Uterus (tissue), 4 donors: ENCODE measurements around the gene FICD. TPM values are rescaled to one million over a fixed set of nuclear protein-coding genes. Genes with fewer than 3 reads are reported as not detected.

ENCODE experiments used
- DNase-seq, 2 donors: peaks; one replicate each; pipeline ENCODE4 v3.0.0-alpha.2; 2019 to 2020
- H3K27ac ChIP-seq, 2 donors: fragments of 200-600 bp; sonication (generic); 1 replicate in 1 of 2; 2 replicates in 1 of 2; pipeline ENCODE4 v1.5.1; 2016 to 2018
- H3K27me3 ChIP-seq, 2 donors: fragments of 200-600 bp; sonication (generic); one replicate each; pipeline ENCODE4 v1.5.1; 2018 to 2019; ENCODE audit warnings: control low read depth in 1 of 2
- H3K36me3 ChIP-seq, 2 donors: fragments of 200-600 bp; sonication (generic); one replicate each; pipeline ENCODE4 v1.5.1; 2019; ENCODE audit warnings: control low read depth in 1 of 2
- H3K4me1 ChIP-seq, 2 donors: fragments of 200-600 bp; sonication (generic); one replicate each; pipeline ENCODE4 v1.5.1; 2018 to 2019; ENCODE audit warnings: control low read depth in 1 of 2
- H3K4me3 ChIP-seq, 2 donors: fragments of 200-600 bp; sonication (generic); 1 replicate in 1 of 2; 2 replicates in 1 of 2; pipeline ENCODE4 v1.5.1; 2018 to 2019; ENCODE audit warnings: mild to moderate bottlenecking in 1 of 2
- H3K9me3 ChIP-seq, 2 donors: fragments of 200-600 bp; sonication (generic); one replicate each; pipeline ENCODE4 v1.5.1; 2019; ENCODE audit warnings: control low read depth in 1 of 2
- CTCF ChIP-seq, 4 experiments: fragments of 200-600 bp in 2 of 4; fragments of 450-650 bp in 2 of 4; sonication (generic) in 2 of 4; IDR thresholded peaks; one replicate each; pipeline ENCODE4 v1.5.1; 2016 to 2019; ENCODE audit warnings: antibody characterized with exemption in 4 of 4, mild to moderate bottlenecking in 2 of 4, moderate library complexity in 1 of 4
- POLR2A ChIP-seq, 2 donors: fragments of 450-650 bp; IDR thresholded peaks; one replicate each; pipeline ENCODE4 v1.6.1; 2016; ENCODE audit warnings: antibody characterized with exemption in 2 of 2, mild to moderate bottlenecking in 1 of 2, moderate library complexity in 1 of 2
- intact Hi-C: fragments of 100-400 bp; cut with DNase I; formaldehyde crosslinking; loops from one replicate; pipeline ENCODE4 v1.15.1; 2023; ENCODE audit warnings: low total_unique reads
- total RNA-seq, 4 donors: library from RNA; depleted of rRNA in 3 of 4; stranded (reverse); fragments of >200 nt in 3 of 4; gene quantifications; one replicate each; pipeline versions ENCODE4 v1.1.0 to v1.2.4, GENCODE V29; 2014 to 2023
- donor health status: DM: yes; HTN: yes; CAD: no.

FICD gene
- total RNA-seq, 4 donors from 2014 or later, result 3.5 to 11.5 (median 4.3) TPM

- DNase-seq, result no peak
- Histone ChIP-seq H3K27ac (no peak overlapping the region), H3K27me3 (no peaks in the 10 kb centered on the region), H3K4me1 (no peaks in the 10 kb centered on the region), H3K4me3 (no peak overlapping the region), H3K36me3 (no peaks in the 10 kb centered on the region), H3K9me3 (no peaks in the 10 kb centered on the region)
- intact Hi-C loops, result no loop called here
- no peak for TF ChIP-seq POLR2A (IDR thresholded peaks at IDR 0.05)
- TF ChIP-seq CTCF (IDR thresholded peaks at IDR 0.05), result no peak
Measured at GRCh38 chr12:108538616-108539195, 23.6 kb downstream of the FICD start.

GRCh38 chr12:108542320-108542719 is 27.2 kb downstream of the FICD start:
- intact Hi-C loops, result no loop called here
- Histone ChIP-seq H3K36me3 (no peaks in the 10 kb centered on the region), H3K9me3 (no peaks in the 10 kb centered on the region), H3K4me1 (no peaks in the 10 kb centered on the region), H3K4me3 (no peak overlapping the region), H3K27ac (no peak overlapping the region), H3K27me3 (no peaks in the 10 kb centered on the region)
- DNase-seq, result no peak
- TF ChIP-seq CTCF (IDR thresholded peaks at IDR 0.05), result no peak
- no peak for TF ChIP-seq POLR2A (IDR thresholded peaks at IDR 0.05)

GRCh38 chr12:108543652-108544051 is 28.6 kb downstream of the FICD start:
- Histone ChIP-seq H3K36me3 (no peaks in the 10 kb centered on the region), H3K4me3 (no peak overlapping the region), H3K27ac (no peak overlapping the region), H3K27me3 (no peaks in the 10 kb centered on the region), H3K4me1 (no peaks in the 10 kb centered on the region), H3K9me3 (no peaks in the 10 kb centered on the region)
- TF ChIP-seq POLR2A (IDR thresholded peaks at IDR 0.05), result no peak
- no peak for TF ChIP-seq CTCF (IDR thresholded peaks at IDR 0.05)
- intact Hi-C loops, result no loop called here
- DNase-seq, result no peak

GRCh38 chr12:108547686-108548085 is 32.6 kb downstream of the FICD start:
- H3K9me3 ChIP-seq, result no peaks in the 10 kb centered on the region
- H3K4me1 ChIP-seq, result no peaks in the 10 kb centered on the region
- no peaks in the 10 kb centered on the region for H3K36me3 ChIP-seq
- no peak overlapping the region for H3K4me3 ChIP-seq
- no peak for DNase-seq
- H3K27ac ChIP-seq, result no peak overlapping the region
- TF ChIP-seq POLR2A (IDR thresholded peaks at IDR 0.05), result no peak
- TF ChIP-seq CTCF (IDR thresholded peaks at IDR 0.05), result no peak
- H3K27me3 ChIP-seq, result no peaks in the 10 kb centered on the region
- intact Hi-C loops, result no loop called here

- intact Hi-C loops, result no loop called here
- no peak for DNase-seq
- H3K9me3 ChIP-seq, result no peaks in the 10 kb centered on the region
- H3K4me3 ChIP-seq, result no peak overlapping the region
- no peaks in the 10 kb centered on the region for H3K36me3 ChIP-seq
- H3K27ac ChIP-seq, result no peak overlapping the region
- H3K27me3 ChIP-seq, result no peaks in the 10 kb centered on the region
- peaks cover 0 to 2% of the 10 kb centered on the region in 2 donors for H3K4me1 ChIP-seq
- TF ChIP-seq POLR2A (IDR thresholded peaks at IDR 0.05) (no peak), CTCF (IDR thresholded peaks at IDR 0.05) (no peak)
Measured at GRCh38 chr12:108548954-108549521, 34.0 kb downstream of the FICD start.
